Gastrocnemius medialis (tissue), 4 donors: ENCODE data around the gene TSC22D2. TPM values are rescaled to one million over a fixed set of nuclear protein-coding genes. Genes with fewer than 3 reads are reported as not detected.

Experiments used
- ATAC-seq, 2 donors: fragments of 150-250 bp; one replicate each; pipeline ENCODE4 v1.9.1; 2016
- DNase-seq, 2 donors: peaks; one replicate each; pipeline ENCODE4 v3.0.0-alpha.2; 2019
- H3K27ac ChIP-seq, 4 donors: fragments of 200-600 bp; sonication (generic); 1 replicate in 1 of 4; 2 replicates in 3 of 4; pipeline ENCODE4 v1.5.1; 2016 to 2018; ENCODE audit warnings: mild to moderate bottlenecking in 2 of 4, moderate library complexity in 1 of 4
- H3K27me3 ChIP-seq, 3 donors: fragments of 200-600 bp; sonication (generic) in 2 of 3; 1 replicate in 1 of 3; 2 replicates in 2 of 3; pipeline versions ENCODE4 v1.5.1 to v1.6.0; 2016 to 2019; ENCODE audit warnings: mild to moderate bottlenecking in 1 of 3, moderate library complexity in 1 of 3
- H3K36me3 ChIP-seq, 2 donors: fragments of 200-600 bp; sonication (generic) in 1 of 2; one replicate each; pipeline ENCODE4 v1.5.1; 2017 to 2018
- H3K4me1 ChIP-seq, 2 donors: fragments of 200-600 bp; sonication (generic) in 1 of 2; one replicate each; pipeline ENCODE4 v1.5.1; 2016 to 2017; ENCODE audit warnings: mild to moderate bottlenecking in 2 of 2
- H3K4me3 ChIP-seq, 4 donors: fragments of 200-600 bp; sonication (generic) in 3 of 4; 1 replicate in 1 of 4; 2 replicates in 3 of 4; pipeline ENCODE4 v1.5.1; 2016 to 2019; ENCODE audit warnings: mild to moderate bottlenecking in 2 of 4
- H3K9me3 ChIP-seq, 3 donors: fragments of 200-600 bp; sonication (generic) in 2 of 3; 1 replicate in 1 of 3; 2 replicates in 2 of 3; pipeline ENCODE4 v1.5.1; 2016 to 2019
- POLR2A ChIP-seq, 2 donors: fragments of 450-650 bp; IDR thresholded peaks; one replicate each; pipeline ENCODE4 v1.6.1; 2017; ENCODE audit warnings: antibody characterized with exemption in 2 of 2, mild to moderate bottlenecking in 2 of 2, moderate library complexity in 2 of 2
- in situ Hi-C, 4 donors: fragments of 200-750 bp; cut with MboI; loops; one replicate each; pipeline versions ENCODE4 v1.15.0 to v1.8.0; 2017; ENCODE audit warnings: low sequenced_read_pairs in 4 of 4
- intact Hi-C: fragments of 100-400 bp; cut with DNase I; formaldehyde crosslinking; loops from one replicate; pipeline ENCODE4 v1.15.1; 2023; ENCODE audit warnings: low total_unique reads
- total RNA-seq, 4 donors: library from RNA; depleted of rRNA; stranded (reverse); fragments of >200 nt; gene quantifications; one replicate each; pipeline versions ENCODE4 v1.1.0 to v1.2.3, GENCODE V29; 2016
- TF ChIP-seq, protein P1 (sequence below), 5 experiments: fragments of 450-650 bp in 3 of 5; fragments of 200-600 bp in 2 of 5; sonication (generic) in 2 of 5; IDR thresholded peaks in 4 of 5; conservative IDR thresholded peaks in 1 of 5; 1 replicate in 4 of 5; 2 replicates in 1 of 5; pipeline ENCODE4 v1.5.1; 2016 to 2019; ENCODE audit warnings: antibody characterized with exemption in 5 of 5, mild to moderate bottlenecking in 3 of 5, moderate library complexity in 3 of 5

The TSC22D2 gene
- total RNA-seq, 4 donors from 2014 or later, result 12.9 to 16.1 (median 14.0) TPM

- Histone ChIP-seq H3K4me3 (no peak overlapping the region), H3K27ac (no peak overlapping the region), H3K27me3 (no peaks in the 10 kb centered on the region), H3K36me3 (no peaks in the 10 kb centered on the region), H3K9me3 (no peaks in the 10 kb centered on the region), H3K4me1 (peaks cover 0 to 7% of the 10 kb centered on the region in 2 donors)
- in situ Hi-C loops (no loop called here), intact Hi-C loops (no loop called here)
- DNase-seq (no peak), ATAC-seq (no peak)
- TF ChIP-seq, protein P1, sequence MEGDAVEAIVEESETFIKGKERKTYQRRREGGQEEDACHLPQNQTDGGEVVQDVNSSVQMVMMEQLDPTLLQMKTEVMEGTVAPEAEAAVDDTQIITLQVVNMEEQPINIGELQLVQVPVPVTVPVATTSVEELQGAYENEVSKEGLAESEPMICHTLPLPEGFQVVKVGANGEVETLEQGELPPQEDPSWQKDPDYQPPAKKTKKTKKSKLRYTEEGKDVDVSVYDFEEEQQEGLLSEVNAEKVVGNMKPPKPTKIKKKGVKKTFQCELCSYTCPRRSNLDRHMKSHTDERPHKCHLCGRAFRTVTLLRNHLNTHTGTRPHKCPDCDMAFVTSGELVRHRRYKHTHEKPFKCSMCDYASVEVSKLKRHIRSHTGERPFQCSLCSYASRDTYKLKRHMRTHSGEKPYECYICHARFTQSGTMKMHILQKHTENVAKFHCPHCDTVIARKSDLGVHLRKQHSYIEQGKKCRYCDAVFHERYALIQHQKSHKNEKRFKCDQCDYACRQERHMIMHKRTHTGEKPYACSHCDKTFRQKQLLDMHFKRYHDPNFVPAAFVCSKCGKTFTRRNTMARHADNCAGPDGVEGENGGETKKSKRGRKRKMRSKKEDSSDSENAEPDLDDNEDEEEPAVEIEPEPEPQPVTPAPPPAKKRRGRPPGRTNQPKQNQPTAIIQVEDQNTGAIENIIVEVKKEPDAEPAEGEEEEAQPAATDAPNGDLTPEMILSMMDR (IDR thresholded peaks at IDR 0.05 in 4 of 5, conservative IDR thresholded peaks at IDR 0.05 in 1 of 5), result no peak
- no peak for TF ChIP-seq POLR2A (IDR thresholded peaks at IDR 0.05)
Observed at GRCh38 chr3:150394606-150395005, 13.5 kb upstream of the TSC22D2 start.

DNA sequence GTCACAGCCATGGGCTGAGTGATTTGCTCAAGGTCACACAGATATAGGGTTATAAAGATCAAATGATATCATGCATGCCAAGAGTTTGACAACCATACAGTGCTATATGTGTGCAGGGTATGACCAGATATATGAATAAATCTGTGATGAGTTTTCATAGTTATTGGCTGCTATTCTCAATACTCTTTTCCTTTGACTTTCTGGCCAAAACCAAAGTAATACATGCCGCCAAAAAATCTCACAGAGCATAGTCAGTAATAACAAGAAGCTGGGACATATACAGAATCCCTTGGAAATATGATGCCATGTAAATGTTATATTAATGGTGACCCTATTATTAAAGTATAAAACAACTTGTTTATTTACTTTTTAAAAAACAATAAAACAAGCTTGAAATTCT, 11.6 kb upstream of the TSC22D2 start:
- no peak for ATAC-seq
- TF ChIP-seq, protein P1 (IDR thresholded peaks at IDR 0.05 in 4 of 5, conservative IDR thresholded peaks at IDR 0.05 in 1 of 5), result no peak
- TF ChIP-seq POLR2A (IDR thresholded peaks at IDR 0.05), result no peak
- DNase-seq, result no peak
- H3K27ac ChIP-seq, result no peak overlapping the region
- H3K9me3 ChIP-seq, result no peaks in the 10 kb centered on the region
- peaks cover 0 to 7% of the 10 kb centered on the region in 2 donors for H3K4me1 ChIP-seq
- intact Hi-C loops (no loop called here), in situ Hi-C loops (no loop called here)
- no peak overlapping the region for H3K4me3 ChIP-seq
- no peaks in the 10 kb centered on the region for H3K27me3 ChIP-seq
- H3K36me3 ChIP-seq, result no peaks in the 10 kb centered on the region

DNA sequence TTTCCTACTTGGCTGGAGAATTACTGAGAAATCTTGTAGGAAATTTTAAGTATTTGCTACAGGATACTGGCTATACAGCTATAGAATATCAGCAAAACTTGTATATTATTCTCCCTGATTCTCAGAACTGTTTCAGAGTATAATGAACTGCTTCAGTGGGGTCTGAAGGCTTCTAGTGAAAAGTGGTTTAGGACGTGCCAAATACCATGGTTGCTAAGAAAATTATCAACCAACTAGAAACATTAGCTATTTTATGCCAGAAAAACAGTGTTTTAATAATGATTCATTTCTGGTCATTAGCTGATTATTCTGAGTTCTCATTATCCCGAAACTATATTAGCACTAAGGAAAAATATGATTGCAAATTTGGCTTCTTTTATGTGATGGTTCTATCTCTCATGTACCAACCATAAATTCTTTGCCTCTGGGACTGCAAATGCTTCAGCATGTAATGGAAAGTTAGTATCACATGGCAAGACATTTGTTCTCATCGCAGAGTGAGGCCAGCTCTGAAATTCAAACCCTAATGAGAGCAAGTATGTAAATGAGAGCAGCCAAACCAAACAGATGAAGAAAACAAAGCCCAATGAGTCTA, 11.0 kb upstream of the TSC22D2 start:
- TF ChIP-seq, protein P1 (IDR thresholded peaks at IDR 0.05 in 4 of 5, conservative IDR thresholded peaks at IDR 0.05 in 1 of 5), result no peak
- TF ChIP-seq POLR2A (IDR thresholded peaks at IDR 0.05), result no peak
- intact Hi-C loops (no loop called here), in situ Hi-C loops (no loop called here)
- ATAC-seq (no peak), DNase-seq (no peak)
- H3K36me3 ChIP-seq, result no peaks in the 10 kb centered on the region
- no peaks in the 10 kb centered on the region for H3K27me3 ChIP-seq
- H3K9me3 ChIP-seq, result no peaks in the 10 kb centered on the region
- H3K4me1 ChIP-seq, result peaks cover 0 to 7% of the 10 kb centered on the region in 2 donors
- H3K27ac ChIP-seq, result no peak overlapping the region
- H3K4me3 ChIP-seq, result no peak overlapping the region

- TF ChIP-seq, protein P1 (IDR thresholded peaks at IDR 0.05 in 4 of 5, conservative IDR thresholded peaks at IDR 0.05 in 1 of 5), result no peak
- TF ChIP-seq POLR2A (IDR thresholded peaks at IDR 0.05), result no peak
- Histone ChIP-seq H3K9me3 (no peaks in the 10 kb centered on the region), H3K4me1 (peaks cover 0 to 7% of the 10 kb centered on the region in 2 donors), H3K36me3 (no peaks in the 10 kb centered on the region), H3K27ac (no peak overlapping the region), H3K4me3 (no peak overlapping the region), H3K27me3 (no peaks in the 10 kb centered on the region)
- intact Hi-C loops (no loop called here), in situ Hi-C loops (no loop called here)
- DNase-seq, result no peak
- ATAC-seq, result no peak
Observed at GRCh38 chr3:150399060-150399459, 9.0 kb upstream of the TSC22D2 start.

GRCh38 chr3:150401285-150401684, 6.8 kb upstream of the TSC22D2 start:
- DNase-seq (no peak), ATAC-seq (no peak)
- Histone ChIP-seq H3K4me1 (peaks cover 0 to 6% of the 10 kb centered on the region in 2 donors), H3K27me3 (no peaks in the 10 kb centered on the region), H3K9me3 (no peaks in the 10 kb centered on the region), H3K4me3 (no peak overlapping the region), H3K27ac (no peak overlapping the region), H3K36me3 (no peaks in the 10 kb centered on the region)
- in situ Hi-C loops (no loop called here), intact Hi-C loops (loop anchor here (10.0 kb wide), 1 partner anchor 1386 kb away; no protein-coding TSS in a partner anchor)
- TF ChIP-seq, protein P1 (IDR thresholded peaks at IDR 0.05 in 4 of 5, conservative IDR thresholded peaks at IDR 0.05 in 1 of 5), result no peak
- TF ChIP-seq POLR2A (IDR thresholded peaks at IDR 0.05), result no peak
